Measurements from ENCODE around the gene ALG9. TPM values are rescaled to one million over a fixed set of nuclear protein-coding genes. Genes with fewer than 3 reads are reported as not detected.

Gene ALG9
- polyA plus RNA-seq, 2 of the 4 experiments (the other 2 are of a cell fraction) = 15.3 to 33.3 TPM

DNA sequence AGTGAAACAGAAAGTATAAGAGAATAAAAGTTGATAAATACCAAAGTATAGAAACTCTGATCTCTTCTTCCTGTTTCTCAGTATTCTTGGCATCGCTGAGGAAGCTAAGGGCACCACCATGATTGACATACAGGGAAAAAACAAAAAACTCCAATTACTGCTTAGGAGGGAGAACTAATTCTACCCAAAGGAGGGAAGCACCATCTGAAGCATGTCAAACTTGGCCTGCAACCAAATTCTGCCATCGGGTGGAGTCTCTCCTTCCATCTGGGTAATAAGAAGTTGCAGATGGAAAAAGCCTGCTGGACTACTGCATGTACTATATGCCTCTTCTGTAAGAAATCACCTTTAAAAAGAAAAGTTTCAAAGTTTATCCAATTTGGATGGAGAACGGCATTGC is 74.7 kb downstream of the ALG9 start:
- Histone ChIP-seq H3K4me2 (no peak overlapping the region), H3K27ac (no peak overlapping the region), H3K4me1 (no peaks in the 10 kb centered on the region), H3K9me3 (no peaks in the 10 kb centered on the region), H3K4me3 (no peak overlapping the region)
- ATAC-seq (no peak), DNase-seq (ENCODE audit: low read depth in 1 of 2, low spot score in 1 of 2) (no peak), FAIRE-seq (no peak)
- ChIA-PET POLR2A (no interaction called here), CTCF (interaction anchor here (0.8 to 2.2 kb wide), 2 partner anchors 20 to 351 kb away, joined by 3 to 14 read pairs; no protein-coding TSS in a partner anchor)
- WGBS (ENCODE audit: missing lambda C conversion rate) = 85% methylated on average over 3 of the region's 3 CpGs
- no peak for TF ChIP-seq MAFK (IDR thresholded peaks at IDR 0.05; ENCODE audit: partially characterized antibody)
- no peak for TF ChIP-seq NR3C1 (IDR thresholded peaks at IDR 0.05)
- TF ChIP-seq TFCP2L1 (CRISPR knock-in tag; IDR thresholded peaks at IDR 0.05) = no peak
- no peak for TF ChIP-seq MAZ (IDR thresholded peaks at IDR 0.05; ENCODE audit: borderline replicate concordance, low read depth, low read length)
- no peak for TF ChIP-seq CBX2 (IDR thresholded peaks at IDR 0.05; ENCODE audit: borderline replicate concordance, low read depth)
- no peak for TF ChIP-seq ZSCAN20 (CRISPR knock-in tag; IDR thresholded peaks at IDR 0.05)

DNA sequence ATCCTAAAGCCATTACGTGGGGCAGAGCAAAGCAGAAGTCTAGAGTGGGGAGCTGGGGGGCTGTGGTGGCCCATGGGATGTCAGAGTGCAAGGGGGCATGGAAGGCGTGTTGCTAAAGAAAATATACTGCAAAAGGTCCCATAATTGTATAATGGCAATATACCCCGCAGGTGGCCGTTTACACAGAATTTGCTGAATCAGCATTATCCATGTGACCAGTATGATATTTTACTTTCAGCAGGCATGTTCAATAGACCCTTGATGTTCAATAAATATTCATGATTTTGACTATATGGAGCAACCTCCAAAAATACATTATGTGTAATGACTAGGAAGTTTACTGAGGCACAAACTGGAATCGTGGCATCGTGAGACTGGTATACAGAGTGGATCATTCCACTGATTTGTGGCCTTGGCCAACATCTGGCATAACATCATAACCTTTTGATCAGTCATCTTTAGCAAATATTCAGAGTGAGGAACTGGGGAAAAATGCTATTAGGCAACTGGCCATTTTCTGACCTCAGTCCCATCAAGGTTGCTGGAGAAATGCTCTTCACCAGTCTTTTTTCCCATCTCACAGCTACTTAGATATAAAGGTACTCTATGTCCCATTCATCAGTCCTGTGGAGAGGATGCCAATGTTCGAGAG is 75.9 kb downstream of the ALG9 start:
- no peak for FAIRE-seq
- no peaks in the 10 kb centered on the region for H3K9me3 ChIP-seq
- TF ChIP-seq MAFK (IDR thresholded peaks at IDR 0.05; ENCODE audit: partially characterized antibody) (peak; percentile 99), MYC (IDR thresholded peaks at IDR 0.05; ENCODE audit: borderline replicate concordance, low read length) (no peak)
- H3K4me1 ChIP-seq = no peaks in the 10 kb centered on the region
- no peak overlapping the region for H3K4me3 ChIP-seq
- ChIA-PET POLR2A (no interaction called here), CTCF (interaction anchor here (2.2 kb wide), 1 partner anchor 18 kb away, joined by 14 read pairs; no protein-coding TSS in a partner anchor)
- ATAC-seq = no peak
- H3K4me2 ChIP-seq = no peak overlapping the region
- H3K27ac ChIP-seq = no peak overlapping the region
- DNase-seq (ENCODE audit: low read depth in 1 of 2, low spot score in 1 of 2) = no peak
- 83% methylated on average over 7 of the region's 7 CpGs for WGBS (ENCODE audit: missing lambda C conversion rate)

DNA sequence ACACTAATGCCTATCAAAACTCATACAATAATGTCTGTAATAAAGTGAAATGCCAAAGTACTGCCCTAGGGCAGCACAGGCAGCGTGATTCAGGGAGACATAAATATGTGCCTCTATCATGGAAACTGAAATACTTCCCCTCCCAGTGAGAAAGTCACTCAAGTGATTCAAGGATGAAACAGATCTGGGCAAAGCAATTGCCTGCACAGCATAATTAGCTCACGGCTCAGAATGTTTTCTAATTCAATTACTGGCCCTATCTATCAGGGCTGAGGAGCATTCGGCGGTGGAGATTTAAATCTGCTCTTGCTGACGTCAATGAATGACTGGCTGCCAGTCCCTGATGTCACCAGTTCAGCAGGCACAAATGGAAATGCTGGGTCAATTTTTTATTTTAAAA is 77.5 kb downstream of the ALG9 start:
- Histone ChIP-seq H3K4me1 (no peaks in the 10 kb centered on the region), H3K9me3 (no peaks in the 10 kb centered on the region), H3K4me3 (no peak overlapping the region), H3K27ac (no peak overlapping the region), H3K4me2 (no peak overlapping the region)
- DNase-seq (ENCODE audit: low read depth in 1 of 2, low spot score in 1 of 2) = no peak
- CTCF ChIA-PET = interaction anchor here (0.9 to 2.8 kb wide), 2 partner anchors 16 to 17 kb away, joined by 5 to 23 read pairs; no protein-coding TSS in a partner anchor
- no peak for FAIRE-seq
- ATAC-seq = no peak
- TF ChIP-seq JUNB (IDR thresholded peaks at IDR 0.05) (no peak), MAZ (IDR thresholded peaks at IDR 0.05; ENCODE audit: borderline replicate concordance, low read depth, low read length) (no peak), HOXB5 (CRISPR knock-in tag; IDR thresholded peaks at IDR 0.05) (no peak), RNF2 (IDR thresholded peaks at IDR 0.05; ENCODE audit: borderline replicate concordance, low read depth) (no peak), KDM5A (IDR thresholded peaks at IDR 0.05) (no peak), GATA3 (IDR thresholded peaks at IDR 0.05; ENCODE audit: borderline replicate concordance) (no peak), KDM1A (IDR thresholded peaks at IDR 0.05; ENCODE audit: low read depth) (no peak), HDAC2 (IDR thresholded peaks at IDR 0.05) (no peak), ZNF302 (CRISPR knock-in tag; IDR thresholded peaks at IDR 0.05) (no peak), JUN (IDR thresholded peaks at IDR 0.05) (no peak), HOXB13 (CRISPR knock-in tag; IDR thresholded peaks at IDR 0.05; ENCODE audit: low read depth) (no peak), EP300 (IDR thresholded peaks at IDR 0.05) (no peak), NFE2L2 (conservative IDR thresholded peaks at IDR 0.05; ENCODE audit: low read length) (no peak), NPAS2 (CRISPR knock-in tag; IDR thresholded peaks at IDR 0.05; ENCODE audit: borderline replicate concordance) (no peak), SMC3 (IDR thresholded peaks at IDR 0.05) (no peak), RCOR1 (IDR thresholded peaks at IDR 0.05; ENCODE audit: low read depth, low read length) (no peak)
- TF ChIP-seq, protein P1, sequence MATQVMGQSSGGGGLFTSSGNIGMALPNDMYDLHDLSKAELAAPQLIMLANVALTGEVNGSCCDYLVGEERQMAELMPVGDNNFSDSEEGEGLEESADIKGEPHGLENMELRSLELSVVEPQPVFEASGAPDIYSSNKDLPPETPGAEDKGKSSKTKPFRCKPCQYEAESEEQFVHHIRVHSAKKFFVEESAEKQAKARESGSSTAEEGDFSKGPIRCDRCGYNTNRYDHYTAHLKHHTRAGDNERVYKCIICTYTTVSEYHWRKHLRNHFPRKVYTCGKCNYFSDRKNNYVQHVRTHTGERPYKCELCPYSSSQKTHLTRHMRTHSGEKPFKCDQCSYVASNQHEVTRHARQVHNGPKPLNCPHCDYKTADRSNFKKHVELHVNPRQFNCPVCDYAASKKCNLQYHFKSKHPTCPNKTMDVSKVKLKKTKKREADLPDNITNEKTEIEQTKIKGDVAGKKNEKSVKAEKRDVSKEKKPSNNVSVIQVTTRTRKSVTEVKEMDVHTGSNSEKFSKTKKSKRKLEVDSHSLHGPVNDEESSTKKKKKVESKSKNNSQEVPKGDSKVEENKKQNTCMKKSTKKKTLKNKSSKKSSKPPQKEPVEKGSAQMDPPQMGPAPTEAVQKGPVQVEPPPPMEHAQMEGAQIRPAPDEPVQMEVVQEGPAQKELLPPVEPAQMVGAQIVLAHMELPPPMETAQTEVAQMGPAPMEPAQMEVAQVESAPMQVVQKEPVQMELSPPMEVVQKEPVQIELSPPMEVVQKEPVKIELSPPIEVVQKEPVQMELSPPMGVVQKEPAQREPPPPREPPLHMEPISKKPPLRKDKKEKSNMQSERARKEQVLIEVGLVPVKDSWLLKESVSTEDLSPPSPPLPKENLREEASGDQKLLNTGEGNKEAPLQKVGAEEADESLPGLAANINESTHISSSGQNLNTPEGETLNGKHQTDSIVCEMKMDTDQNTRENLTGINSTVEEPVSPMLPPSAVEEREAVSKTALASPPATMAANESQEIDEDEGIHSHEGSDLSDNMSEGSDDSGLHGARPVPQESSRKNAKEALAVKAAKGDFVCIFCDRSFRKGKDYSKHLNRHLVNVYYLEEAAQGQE (IDR thresholded peaks at IDR 0.05) = no peak
- TF ChIP-seq, protein P2, sequence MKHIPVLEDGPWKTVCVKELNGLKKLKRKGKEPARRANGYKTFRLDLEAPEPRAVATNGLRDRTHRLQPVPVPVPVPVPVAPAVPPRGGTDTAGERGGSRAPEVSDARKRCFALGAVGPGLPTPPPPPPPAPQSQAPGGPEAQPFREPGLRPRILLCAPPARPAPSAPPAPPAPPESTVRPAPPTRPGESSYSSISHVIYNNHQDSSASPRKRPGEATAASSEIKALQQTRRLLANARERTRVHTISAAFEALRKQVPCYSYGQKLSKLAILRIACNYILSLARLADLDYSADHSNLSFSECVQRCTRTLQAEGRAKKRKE (CRISPR knock-in tag; IDR thresholded peaks at IDR 0.05; ENCODE audit: low read depth) = no peak
- TF ChIP-seq, protein P3, sequence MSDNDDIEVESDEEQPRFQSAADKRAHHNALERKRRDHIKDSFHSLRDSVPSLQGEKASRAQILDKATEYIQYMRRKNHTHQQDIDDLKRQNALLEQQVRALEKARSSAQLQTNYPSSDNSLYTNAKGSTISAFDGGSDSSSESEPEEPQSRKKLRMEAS (IDR thresholded peaks at IDR 0.05) = no peak
- TF ChIP-seq, protein P4, sequence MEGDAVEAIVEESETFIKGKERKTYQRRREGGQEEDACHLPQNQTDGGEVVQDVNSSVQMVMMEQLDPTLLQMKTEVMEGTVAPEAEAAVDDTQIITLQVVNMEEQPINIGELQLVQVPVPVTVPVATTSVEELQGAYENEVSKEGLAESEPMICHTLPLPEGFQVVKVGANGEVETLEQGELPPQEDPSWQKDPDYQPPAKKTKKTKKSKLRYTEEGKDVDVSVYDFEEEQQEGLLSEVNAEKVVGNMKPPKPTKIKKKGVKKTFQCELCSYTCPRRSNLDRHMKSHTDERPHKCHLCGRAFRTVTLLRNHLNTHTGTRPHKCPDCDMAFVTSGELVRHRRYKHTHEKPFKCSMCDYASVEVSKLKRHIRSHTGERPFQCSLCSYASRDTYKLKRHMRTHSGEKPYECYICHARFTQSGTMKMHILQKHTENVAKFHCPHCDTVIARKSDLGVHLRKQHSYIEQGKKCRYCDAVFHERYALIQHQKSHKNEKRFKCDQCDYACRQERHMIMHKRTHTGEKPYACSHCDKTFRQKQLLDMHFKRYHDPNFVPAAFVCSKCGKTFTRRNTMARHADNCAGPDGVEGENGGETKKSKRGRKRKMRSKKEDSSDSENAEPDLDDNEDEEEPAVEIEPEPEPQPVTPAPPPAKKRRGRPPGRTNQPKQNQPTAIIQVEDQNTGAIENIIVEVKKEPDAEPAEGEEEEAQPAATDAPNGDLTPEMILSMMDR (IDR thresholded peaks at IDR 0.05) = no peak
- POLR2A ChIA-PET = no interaction called here
- WGBS (ENCODE audit: missing lambda C conversion rate) = 93% methylated on average over 5 of the region's 5 CpGs
